Measurements from ENCODE around the gene TMCC3.

DNA sequence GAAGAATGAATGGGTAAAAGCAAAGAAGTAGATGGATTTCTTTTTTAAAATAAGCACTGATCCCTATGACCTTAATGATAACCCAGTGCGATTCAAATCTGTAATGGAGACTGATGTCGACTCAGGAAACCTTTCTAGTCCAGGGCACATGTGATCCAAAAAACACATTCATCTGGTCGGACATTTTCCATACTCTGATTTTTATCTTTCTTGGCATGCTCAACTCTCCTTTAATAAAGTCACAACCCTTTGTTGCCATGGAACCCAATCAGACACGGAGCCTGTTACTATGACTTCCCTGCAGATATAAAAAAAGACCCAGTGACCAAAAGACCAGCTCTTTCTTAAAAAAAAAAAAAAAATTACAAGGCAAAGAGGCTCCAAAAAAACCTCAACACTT is 27.9 kb downstream of the TMCC3 start:
- no peak for TF ChIP-seq CTCF (IDR thresholded peaks at IDR 0.05; ENCODE audit: poor library complexity, severe bottlenecking)
- no peak for TF ChIP-seq EZH2 (IDR thresholded peaks at IDR 0.05; ENCODE audit: borderline replicate concordance, insufficient read depth, low read length, poor library complexity, severe bottlenecking)
- TF ChIP-seq POLR2AphosphoS5 (IDR thresholded peaks at IDR 0.05) = no peak
- TF ChIP-seq SMC3 (conservative IDR thresholded peaks at IDR 0.05; ENCODE audit: poor library complexity) = no peak

Measured in neural cell (in vitro differentiated cells).